Measurements from ENCODE around the gene TMEM168. TPM values are rescaled to one million over a fixed set of nuclear protein-coding genes. Genes with fewer than 3 reads are reported as not detected.
"Not testable (repeated sequence)": the region's sequence is repeated elsewhere in the genome, so short reads cannot be mapped to it uniquely, and the experiment has no call there.

The TMEM168 gene
- total RNA-seq, 1 experiment from 2014 or later, result 4.5 TPM

DNA sequence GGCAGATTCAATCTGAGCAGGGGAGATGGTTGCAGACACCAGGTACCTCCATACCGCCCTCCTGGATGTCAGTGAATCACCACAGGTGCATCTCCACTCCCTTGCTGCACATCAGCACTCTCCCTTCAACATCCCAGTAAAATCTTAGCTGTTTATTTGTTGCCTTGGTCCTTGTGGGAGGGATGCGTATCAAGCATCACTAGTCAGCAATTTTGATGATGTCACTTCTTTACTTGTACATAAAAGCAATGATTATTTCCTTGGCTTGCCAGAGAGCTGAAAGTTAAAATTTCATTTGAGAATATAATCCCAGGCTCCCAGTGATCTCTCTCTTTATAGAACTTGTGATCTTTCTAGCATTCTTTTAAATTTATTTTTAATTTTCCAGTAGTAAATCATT is 49.5 kb downstream of the TMEM168 start:
- no peak for DNase-seq (ENCODE audit: low read depth)
- in situ Hi-C loops (cut with HindIII; ENCODE audit: low pct_unique_long_range_greater_than_20kb, low sequenced_read_pairs), result no loop called here

DNA sequence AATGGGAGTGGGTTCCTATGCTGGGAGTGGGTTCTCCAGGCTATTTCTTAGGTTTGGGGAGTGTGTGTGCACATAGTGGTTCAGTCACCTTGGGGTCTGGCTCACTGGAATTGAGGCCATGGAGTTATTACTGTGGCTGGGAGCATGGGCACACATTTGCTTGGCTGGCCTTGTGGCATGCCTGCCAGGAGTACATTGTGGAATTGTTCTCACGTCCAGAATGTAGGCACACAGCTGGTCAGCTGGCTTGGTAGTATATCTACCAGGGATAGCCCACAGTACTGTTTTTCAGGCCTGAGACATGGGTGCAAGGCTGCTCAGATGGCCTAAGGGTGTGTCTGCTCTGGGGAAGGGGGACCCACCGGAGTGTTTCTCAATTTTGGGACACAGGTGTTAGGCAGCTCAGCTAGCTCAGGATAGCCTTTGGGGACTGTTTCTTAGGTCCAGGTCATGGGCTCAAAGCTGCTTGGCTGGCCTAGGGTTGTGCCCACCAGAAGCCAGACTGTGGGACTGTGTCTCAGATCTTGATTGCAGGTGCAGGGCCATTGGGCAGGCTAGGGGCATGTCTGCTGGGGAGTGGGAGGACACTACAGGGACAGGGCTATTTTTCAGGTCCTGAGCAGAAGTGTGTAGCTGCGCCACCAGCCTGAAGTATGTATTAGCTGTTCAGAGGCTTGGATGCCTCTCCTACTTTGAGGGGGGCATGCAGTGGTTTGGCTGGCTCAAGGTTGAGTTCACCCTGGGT is 50.6 kb downstream of the TMEM168 start:
- in situ Hi-C loops (cut with HindIII; ENCODE audit: low pct_unique_long_range_greater_than_20kb, low sequenced_read_pairs), result no loop called here

DNA sequence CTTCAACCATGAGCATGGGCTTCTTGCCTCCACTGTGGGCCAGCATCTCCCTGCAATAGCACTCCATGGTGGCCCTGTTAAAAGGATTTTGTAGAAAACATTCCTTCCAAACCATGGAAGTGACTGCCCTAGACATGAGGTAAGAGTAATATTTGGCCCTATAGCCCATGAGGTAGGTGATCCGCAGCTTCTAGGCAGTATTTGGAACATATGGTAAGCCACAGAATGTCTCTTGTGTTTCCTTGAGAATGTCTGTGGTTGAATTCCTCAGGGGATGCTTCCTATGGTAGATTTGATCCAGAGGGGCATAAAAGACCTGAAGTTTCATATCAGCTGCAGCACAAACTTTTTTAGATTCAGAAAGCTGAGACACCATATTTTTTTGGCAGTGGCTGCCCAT is 54.9 kb downstream of the TMEM168 start:
- DNase-seq (ENCODE audit: low read depth), result no peak
- in situ Hi-C loops (cut with HindIII; ENCODE audit: low pct_unique_long_range_greater_than_20kb, low sequenced_read_pairs), result no loop called here

More for the DNA sequence above, 50.6 kb downstream of the TMEM168 start:
- no peak for DNase-seq (ENCODE audit: low read depth)

DNA sequence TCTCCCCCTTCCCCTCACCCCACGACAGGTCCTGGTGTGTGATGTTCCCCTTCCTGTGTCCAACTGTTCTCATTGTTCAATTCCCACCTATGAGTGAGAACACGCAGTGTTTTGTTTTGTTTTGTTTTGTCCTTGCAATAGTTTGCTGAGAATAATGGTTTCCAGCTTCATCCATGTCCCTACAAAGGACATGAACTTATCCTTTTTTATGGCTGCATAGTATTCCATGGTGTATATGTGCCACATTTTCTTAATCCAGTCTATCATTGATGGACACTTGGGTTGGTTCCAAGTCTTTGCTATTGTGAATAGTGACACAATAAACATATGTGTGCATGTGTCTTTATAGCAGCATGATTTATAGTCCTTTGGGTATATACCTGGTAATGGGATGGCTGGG is 58.9 kb downstream of the TMEM168 start:
- in situ Hi-C loops (cut with HindIII; ENCODE audit: low pct_unique_long_range_greater_than_20kb, low sequenced_read_pairs); DNase-seq (ENCODE audit: low read depth): not testable (repeated sequence)

DNA sequence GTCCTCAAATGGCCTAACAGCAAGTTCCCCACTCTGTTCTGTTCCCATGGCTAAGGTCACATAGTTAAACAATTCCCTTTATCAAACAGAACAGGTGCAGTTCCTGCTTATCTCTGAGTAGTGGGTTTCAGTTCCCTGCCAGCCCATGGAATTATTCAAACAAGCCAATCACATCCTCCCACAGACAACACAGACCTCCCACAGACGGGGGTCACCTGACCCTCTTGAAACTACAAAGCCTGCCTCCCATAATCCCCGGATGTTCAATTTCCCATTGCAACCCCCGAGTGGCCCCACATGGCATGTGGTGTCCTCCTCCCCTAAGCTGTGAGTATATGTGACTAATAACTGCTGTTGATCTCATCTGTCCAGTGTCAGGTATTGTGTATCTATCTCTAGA is 64.1 kb downstream of the TMEM168 start:
- in situ Hi-C loops (cut with HindIII; ENCODE audit: low pct_unique_long_range_greater_than_20kb, low sequenced_read_pairs), result no loop called here
- DNase-seq (ENCODE audit: low read depth), result no peak

DNA sequence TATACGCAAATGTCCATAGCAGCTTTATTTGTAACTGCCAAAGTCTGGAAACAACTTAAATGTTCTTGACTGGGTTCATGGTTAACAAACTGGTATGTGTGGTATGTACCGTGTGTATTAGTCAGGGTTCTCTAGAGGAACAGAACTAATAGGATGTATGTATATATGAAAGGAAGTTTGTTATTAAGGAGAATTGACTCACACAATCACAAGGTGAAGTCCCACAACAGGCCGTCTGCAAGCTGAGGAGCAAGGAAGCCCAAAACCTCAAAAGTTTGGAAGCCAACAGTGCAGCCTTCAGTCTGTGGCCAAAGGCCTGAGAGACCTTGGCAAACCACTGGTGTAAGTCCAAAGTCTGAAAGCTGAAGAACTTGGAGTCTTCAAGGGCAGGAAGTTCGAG is 66.8 kb downstream of the TMEM168 start:
- in situ Hi-C loops (cut with HindIII; ENCODE audit: low pct_unique_long_range_greater_than_20kb, low sequenced_read_pairs), result no loop called here
- DNase-seq (ENCODE audit: low read depth), result no peak

DNA sequence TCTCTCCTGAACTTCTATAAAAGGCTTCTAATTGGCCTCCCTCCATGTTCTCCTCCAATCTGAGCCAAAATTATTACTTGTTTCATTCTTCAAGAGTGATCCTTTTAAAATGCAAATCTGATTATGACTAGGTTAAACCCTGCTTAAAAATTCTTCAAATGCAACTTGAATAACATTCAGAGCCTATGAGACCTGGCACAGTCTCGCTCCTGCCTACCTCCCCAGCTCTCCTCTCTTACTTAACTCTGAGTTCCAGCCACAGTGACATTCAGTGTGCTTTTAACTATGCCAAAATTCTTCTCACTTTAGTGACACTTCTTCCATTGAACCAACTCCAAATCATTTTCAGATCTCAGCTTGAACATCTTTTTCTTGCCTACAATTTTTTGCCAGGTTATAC is 68.8 kb downstream of the TMEM168 start:
- in situ Hi-C loops (cut with HindIII; ENCODE audit: low pct_unique_long_range_greater_than_20kb, low sequenced_read_pairs), result no loop called here
- no peak for DNase-seq (ENCODE audit: low read depth)

DNA sequence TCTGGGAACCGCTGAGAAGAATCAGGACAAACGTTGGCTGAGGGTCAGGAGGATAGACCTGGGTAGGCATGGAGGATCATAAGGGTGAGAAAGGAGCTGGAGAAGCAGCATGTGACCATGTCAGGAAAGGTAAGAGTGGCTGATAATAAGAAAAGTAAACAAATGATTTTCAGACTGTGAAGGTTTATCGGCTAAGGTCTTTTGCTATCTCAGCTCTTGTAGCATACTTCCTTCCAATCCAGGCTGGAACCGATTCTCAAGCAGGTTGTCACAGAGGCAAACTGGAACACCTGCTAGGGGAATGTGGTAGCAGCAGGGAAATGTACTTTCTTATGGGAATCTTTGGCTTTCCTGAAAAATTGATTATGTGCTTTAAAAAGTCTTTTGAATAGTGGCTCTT is 74.7 kb downstream of the TMEM168 start:
- in situ Hi-C loops (cut with HindIII; ENCODE audit: low pct_unique_long_range_greater_than_20kb, low sequenced_read_pairs), result no loop called here

DNA sequence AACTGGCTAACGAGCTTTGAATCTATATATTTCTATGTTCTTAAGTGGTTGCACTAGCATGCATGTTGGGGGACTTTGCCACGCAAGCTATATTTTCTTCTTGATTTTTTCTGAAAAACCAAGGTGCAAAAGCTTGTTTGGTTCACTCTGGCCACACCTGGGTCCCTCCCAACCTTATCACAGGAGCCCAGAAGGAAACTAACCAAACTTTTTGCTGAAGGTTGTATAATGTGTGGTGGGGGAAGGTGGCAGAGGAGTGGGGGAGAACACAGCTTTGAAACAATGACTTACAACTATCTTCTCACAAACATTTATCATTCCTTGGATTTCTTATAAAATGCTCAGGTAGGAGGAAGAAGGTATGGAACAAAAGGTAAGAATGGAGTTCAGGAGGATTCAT is 75.3 kb downstream of the TMEM168 start:
- no peak for DNase-seq (ENCODE audit: low read depth)
- in situ Hi-C loops (cut with HindIII; ENCODE audit: low pct_unique_long_range_greater_than_20kb, low sequenced_read_pairs), result no loop called here

More for the DNA sequence above, 74.7 kb downstream of the TMEM168 start:
- no peak for DNase-seq (ENCODE audit: low read depth)
